HG03066 (cell line): ENCODE results near the gene BMAL2.

Source experiments
- ATAC-seq: cut with Tn5 transposase; IDR thresholded peaks from one replicate; pipeline ENCODE4 v1.9.1; 2021; ENCODE audit warnings: low read depth; ENCODE audit not compliant: unreplicated experiment

BMAL2 gene

DNA sequence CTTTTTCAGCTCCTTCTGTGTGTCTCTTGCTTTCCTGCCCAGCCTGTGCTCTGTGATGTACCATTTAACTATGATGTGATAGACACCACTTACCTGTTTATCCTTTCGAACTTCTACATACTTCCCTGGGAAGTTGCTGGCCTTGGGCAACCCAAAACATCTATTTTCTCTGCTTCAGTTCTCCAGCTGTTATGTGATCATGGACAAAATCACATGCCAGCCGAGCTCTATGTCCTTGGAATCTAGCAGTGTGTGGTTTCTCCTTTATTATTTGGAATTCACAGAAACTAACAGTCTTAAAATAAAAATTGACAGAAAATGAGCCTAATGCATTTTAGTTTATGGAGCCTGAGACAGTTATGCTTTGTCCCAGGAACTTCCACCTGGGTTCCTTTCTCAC, 22.9 kb downstream of the BMAL2 start:
- no peak for ATAC-seq

DNA sequence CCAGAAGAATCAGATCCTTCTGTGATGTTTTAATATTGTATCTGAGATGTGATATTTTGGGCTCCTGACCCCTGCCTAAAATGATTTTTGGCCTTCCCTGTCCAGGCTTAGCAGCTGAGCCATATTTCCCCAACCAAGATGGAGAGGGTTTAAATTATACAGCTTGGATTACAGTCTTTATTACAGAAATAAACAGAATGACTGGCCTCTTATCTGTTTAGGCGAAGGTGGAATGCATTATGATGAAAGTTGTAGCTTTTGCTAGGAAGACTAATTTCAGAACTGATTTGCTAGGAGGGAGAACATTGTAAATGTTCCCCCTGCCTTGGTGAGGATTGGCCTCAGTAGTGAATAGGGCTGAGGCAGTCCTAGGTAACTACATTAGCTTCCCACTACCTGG, 23.3 kb downstream of the BMAL2 start:
- ATAC-seq: no peak

DNA sequence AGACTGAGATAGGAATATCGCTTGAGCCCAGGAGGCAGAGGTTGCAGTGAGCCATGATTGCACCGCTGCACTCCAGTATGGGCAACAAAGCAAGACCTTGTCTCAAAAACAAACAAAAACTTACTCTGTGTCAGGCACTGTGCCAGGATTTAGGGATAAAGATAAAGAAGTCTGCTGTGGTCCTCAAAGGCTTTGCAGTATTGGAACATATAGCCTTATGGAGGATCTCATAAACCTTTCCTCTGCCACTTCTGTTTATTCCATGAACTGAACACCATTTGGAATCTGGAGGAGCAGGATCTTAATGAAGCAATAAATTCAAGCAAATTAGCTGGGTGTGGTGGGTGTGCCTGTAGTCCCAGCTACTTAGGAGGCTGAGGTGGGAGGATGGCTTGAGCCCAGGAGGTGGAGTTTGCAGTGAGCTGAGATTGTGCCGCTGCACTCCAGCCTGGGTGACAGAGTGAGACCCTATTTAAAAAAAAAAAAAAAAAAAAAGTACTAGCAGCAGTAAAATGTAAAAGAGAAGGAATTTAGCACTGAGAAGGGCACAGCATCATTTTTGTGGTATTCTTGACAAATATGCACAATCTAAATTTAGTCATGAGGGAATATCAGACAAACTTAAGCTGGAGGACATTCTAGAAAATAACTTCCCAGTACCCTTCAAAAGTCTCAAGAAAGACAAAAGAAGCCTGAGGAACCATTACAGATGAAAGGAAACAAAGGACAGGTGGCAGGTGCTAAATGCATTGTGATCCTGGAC, 27.1 kb downstream of the BMAL2 start:
- ATAC-seq: no peak

DNA sequence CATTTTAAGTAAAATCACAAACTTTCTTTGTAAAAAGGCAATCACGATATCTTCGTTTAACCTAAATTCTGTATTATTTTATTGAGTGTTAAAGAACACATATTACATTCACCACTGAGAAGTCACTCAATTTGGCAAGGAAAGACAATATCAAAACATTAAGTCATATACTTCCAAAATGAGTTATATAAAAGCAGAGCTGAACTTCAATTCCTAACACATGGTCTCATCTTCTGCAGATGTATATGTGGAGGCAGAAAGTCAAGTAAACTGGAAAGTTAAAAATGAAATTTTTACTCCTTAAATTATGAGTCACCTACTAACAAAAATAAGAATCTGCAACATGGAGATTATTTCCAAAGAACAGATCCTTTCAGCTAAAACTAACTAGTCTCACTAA, 28.7 kb downstream of the BMAL2 start:
- ATAC-seq: no peak

DNA sequence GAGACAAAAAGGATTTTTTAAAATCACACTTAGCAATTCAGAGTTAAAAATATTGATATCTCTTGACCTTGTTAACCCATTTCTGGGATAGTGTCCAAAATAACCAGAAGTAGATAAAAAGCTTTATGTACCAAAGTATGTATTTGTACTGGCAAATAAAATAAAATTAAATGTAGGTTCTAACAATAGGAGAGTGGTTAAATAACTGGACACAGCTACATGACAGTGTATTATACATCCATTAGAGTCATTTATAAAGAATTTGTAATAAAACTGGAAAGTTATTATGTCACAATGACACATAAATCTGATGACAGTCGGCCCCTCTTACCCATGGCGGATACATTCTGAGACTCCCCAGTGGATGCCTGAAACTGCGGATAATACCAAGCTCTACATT, 34.0 kb downstream of the BMAL2 start:
- no peak for ATAC-seq

DNA sequence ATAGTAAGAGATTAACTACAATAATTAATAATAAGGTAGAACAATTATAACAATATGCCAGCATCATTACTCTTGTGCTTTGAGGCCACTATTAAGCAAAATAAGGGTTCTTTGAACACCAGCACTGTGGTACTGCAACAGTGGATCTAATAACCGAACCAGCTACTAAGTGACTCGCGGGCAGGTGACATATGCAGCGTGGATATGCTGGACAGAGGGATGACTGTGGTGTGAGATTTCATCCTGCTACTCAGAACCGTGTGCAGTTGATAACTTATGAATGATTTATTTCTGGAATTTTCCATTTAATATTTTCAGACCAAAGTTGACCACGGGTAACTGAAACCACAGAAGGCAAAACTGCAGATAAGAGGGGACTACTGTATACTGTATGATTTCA, 34.4 kb downstream of the BMAL2 start:
- no peak for ATAC-seq

DNA sequence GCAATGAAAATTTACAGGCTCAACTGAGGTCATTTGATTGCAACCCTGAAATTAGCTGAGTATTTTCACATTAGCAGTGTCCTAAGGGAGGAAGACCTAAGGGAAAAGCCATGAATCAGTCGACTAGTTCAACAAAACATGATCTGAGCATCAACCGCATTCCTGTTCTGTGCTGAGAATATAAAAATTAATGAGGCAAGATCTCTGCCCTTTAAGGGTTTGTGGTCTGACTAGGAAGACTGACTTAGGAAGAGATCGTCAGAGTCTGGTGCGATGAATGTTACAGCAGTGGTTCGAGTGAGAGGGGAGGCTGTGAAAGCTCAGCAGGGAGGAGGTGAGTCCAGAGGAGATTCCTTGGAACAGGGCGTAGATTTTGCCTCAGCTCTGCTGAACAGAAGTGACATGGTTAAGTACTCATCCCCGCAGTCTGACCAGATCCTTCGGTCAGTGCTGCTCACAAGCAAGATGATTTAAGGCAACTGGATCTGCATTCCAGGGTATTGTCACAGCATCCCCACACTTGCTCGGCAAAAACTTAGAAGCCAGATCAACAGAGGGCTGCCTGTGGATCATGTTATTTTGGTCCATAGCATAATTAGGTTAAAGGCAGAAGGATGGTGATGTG, 49.6 kb downstream of the BMAL2 start:
- ATAC-seq: no peak
